ENCODE measurements around the gene ADCY2. TPM values are rescaled to one million over a fixed set of nuclear protein-coding genes. Genes with fewer than 3 reads are reported as not detected.

The ADCY2 gene
- total RNA-seq, 1 experiment from 2014 or later: not detected

DNA sequence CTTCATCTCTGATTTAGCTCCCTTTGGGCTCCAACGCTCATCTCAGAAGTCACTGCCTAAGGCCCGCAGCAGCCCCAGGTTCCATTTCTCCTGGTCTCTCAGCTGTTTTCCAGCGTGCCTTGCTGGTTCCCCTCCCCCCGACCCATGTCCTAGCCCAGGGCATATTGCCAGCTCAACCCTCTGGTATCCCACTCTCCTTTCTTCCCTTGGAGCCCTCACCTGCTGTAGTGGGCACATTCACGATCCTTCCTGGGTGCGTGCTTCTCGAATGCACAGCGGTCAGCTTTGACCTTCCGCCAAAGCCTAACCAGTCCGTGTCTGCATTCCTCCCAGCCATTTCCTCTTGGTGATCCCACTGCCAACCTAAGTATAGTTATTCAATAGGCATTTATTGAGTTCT lies 418.9 kb downstream of the ADCY2 start:
- BruUV-seq (replicated peaks): no TSS peak
- intact Hi-C loops (cut with micrococcal nuclease; ENCODE audit: unreplicated experiment): loop anchor here (10.0 kb wide), 1 partner anchor 200 kb away; no protein-coding TSS in a partner anchor
- ChIA-PET POLR2A (no interaction called here), CTCF (no interaction called here)
- Mint-ChIP-seq H3K36me3 (ENCODE audit: insufficient read depth, unreplicated experiment) (no peaks in the 10 kb centered on the region), H3K4me1 (ENCODE audit: low read depth, unreplicated experiment) (no peaks in the 10 kb centered on the region), H3K9me3 (ENCODE audit: unreplicated experiment) (no peaks in the 10 kb centered on the region), H3K27me3 (ENCODE audit: insufficient read depth, unreplicated experiment) (peaks cover 22% of the 10 kb centered on the region), H3K27ac (ENCODE audit: unreplicated experiment) (no peak overlapping the region), H3K4me3 (ENCODE audit: unreplicated experiment) (no peak overlapping the region)
- H3K9me3 ChIP-seq: no peaks in the 10 kb centered on the region
- H3K36me3 ChIP-seq (ENCODE audit: control insufficient read depth, insufficient read depth, low read length): no peaks in the 10 kb centered on the region
- no peaks in the 10 kb centered on the region for H3K4me1 ChIP-seq
- TF ChIP-seq, protein P1, sequence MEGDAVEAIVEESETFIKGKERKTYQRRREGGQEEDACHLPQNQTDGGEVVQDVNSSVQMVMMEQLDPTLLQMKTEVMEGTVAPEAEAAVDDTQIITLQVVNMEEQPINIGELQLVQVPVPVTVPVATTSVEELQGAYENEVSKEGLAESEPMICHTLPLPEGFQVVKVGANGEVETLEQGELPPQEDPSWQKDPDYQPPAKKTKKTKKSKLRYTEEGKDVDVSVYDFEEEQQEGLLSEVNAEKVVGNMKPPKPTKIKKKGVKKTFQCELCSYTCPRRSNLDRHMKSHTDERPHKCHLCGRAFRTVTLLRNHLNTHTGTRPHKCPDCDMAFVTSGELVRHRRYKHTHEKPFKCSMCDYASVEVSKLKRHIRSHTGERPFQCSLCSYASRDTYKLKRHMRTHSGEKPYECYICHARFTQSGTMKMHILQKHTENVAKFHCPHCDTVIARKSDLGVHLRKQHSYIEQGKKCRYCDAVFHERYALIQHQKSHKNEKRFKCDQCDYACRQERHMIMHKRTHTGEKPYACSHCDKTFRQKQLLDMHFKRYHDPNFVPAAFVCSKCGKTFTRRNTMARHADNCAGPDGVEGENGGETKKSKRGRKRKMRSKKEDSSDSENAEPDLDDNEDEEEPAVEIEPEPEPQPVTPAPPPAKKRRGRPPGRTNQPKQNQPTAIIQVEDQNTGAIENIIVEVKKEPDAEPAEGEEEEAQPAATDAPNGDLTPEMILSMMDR (IDR thresholded peaks at IDR 0.05; ENCODE audit: insufficient read depth in 1 of 2, low read depth in 1 of 2, low read length in 1 of 2, severe bottlenecking in 1 of 2, unreplicated experiment in 1 of 2): no peak
- no peak overlapping the region for H3K4me3 ChIP-seq (ENCODE audit: low read depth, low read length)
- no peaks in the 10 kb centered on the region; the same call in 1 of the 2 replicates for H3K27me3 ChIP-seq (replicated peaks; ENCODE audit: control insufficient read depth, insufficient read depth, low read length)
- no peak for DNase-seq

DNA sequence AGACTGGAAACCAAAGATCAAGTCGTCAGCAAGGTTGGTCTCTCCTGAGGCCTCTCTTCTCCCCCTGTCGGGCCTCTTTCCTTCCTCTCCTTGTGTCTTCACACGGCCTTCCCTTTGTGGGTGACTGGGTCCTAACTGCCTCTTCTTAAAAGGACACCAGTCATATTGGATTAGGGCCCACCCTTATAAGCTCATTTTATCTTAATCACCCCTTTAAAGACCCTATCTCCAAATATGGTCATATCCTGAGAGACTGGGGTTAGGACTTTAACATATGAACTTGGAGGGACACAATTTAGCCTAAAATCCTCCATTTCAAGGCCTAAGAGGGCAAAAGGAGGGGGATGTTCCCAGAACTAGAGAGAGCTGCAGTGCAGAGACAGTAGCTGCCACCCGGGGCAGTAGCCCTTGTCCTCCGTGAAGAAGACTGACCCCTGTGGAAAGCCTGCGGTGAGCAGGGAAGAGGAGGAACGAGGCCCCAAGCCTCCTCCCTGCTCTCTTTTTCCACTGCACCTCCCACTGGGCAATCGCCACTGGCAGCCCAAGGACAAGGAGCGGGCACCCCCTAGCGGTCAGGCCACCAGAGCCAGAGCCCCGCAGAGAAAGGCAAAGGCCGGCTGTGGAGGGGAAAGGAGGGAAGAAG lies 420.1 kb downstream of the ADCY2 start:
- Histone ChIP-seq H3K27me3 (replicated peaks; ENCODE audit: control insufficient read depth, insufficient read depth, low read length) (no peaks in the 10 kb centered on the region; the same call in 1 of the 2 replicates), H3K36me3 (ENCODE audit: control insufficient read depth, insufficient read depth, low read length) (no peaks in the 10 kb centered on the region), H3K4me1 (no peaks in the 10 kb centered on the region), H3K9me3 (no peaks in the 10 kb centered on the region), H3K4me3 (ENCODE audit: low read depth, low read length) (no peak overlapping the region)
- BruUV-seq (replicated peaks): no TSS peak
- CTCF ChIA-PET: interaction anchor here (1.2 kb wide), 1 partner anchor 62 kb away, joined by 5 read pairs; no protein-coding TSS in a partner anchor
- no peaks in the 10 kb centered on the region for H3K9me3 Mint-ChIP-seq (ENCODE audit: unreplicated experiment)
- intact Hi-C loops (cut with micrococcal nuclease; ENCODE audit: unreplicated experiment): loop anchor here (1.0 to 10.0 kb wide), 3 partner anchors 35 to 555 kb away; partner anchors contain the start of gene CFAP90
- no peak overlapping the region for H3K4me3 Mint-ChIP-seq (ENCODE audit: unreplicated experiment)
- TF ChIP-seq, protein P1 (IDR thresholded peaks at IDR 0.05; ENCODE audit: insufficient read depth in 1 of 2, low read depth in 1 of 2, low read length in 1 of 2, severe bottlenecking in 1 of 2, unreplicated experiment in 1 of 2): peak; percentile 77 to 91
- no peak overlapping the region for H3K27ac Mint-ChIP-seq (ENCODE audit: unreplicated experiment)
- H3K36me3 Mint-ChIP-seq (ENCODE audit: insufficient read depth, unreplicated experiment): no peaks in the 10 kb centered on the region
- peaks cover 24% of the 10 kb centered on the region for H3K27me3 Mint-ChIP-seq (ENCODE audit: insufficient read depth, unreplicated experiment)
- POLR2A ChIA-PET: no interaction called here
- no peaks in the 10 kb centered on the region for H3K4me1 Mint-ChIP-seq (ENCODE audit: low read depth, unreplicated experiment)
- DNase-seq: peak; percentile 72 to 83

DNA sequence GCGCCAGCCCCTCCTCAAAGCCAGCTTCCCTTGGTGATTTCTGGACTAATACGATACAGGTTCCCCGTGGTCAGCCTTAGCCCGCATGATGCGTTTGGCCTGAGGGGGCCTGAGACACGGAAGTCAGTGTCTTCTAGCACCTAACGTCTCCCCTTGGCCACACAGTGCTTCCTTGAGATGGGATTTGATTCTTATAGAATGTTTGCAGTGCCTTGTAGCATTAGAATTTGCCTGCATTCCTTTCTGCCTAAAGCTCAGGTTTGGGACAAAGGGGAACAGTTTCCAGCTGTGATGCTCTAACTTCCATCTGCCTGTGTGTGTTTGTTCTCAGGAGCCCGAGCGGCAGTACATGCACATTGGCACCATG lies 420.6 kb downstream of the ADCY2 start:
- H3K4me1 Mint-ChIP-seq (ENCODE audit: low read depth, unreplicated experiment): no peaks in the 10 kb centered on the region
- no peak for DNase-seq
- ChIA-PET POLR2A (no interaction called here), CTCF (interaction anchor here (1.2 kb wide), 1 partner anchor 62 kb away, joined by 5 read pairs; no protein-coding TSS in a partner anchor)
- Histone ChIP-seq H3K4me3 (ENCODE audit: low read depth, low read length) (no peak overlapping the region), H3K36me3 (ENCODE audit: control insufficient read depth, insufficient read depth, low read length) (no peaks in the 10 kb centered on the region), H3K9me3 (no peaks in the 10 kb centered on the region), H3K27me3 (replicated peaks; ENCODE audit: control insufficient read depth, insufficient read depth, low read length) (no peaks in the 10 kb centered on the region; the same call in 1 of the 2 replicates), H3K4me1 (no peaks in the 10 kb centered on the region)
- peaks cover 26% of the 10 kb centered on the region for H3K27me3 Mint-ChIP-seq (ENCODE audit: insufficient read depth, unreplicated experiment)
- BruUV-seq (replicated peaks): no TSS peak
- no peak overlapping the region for H3K4me3 Mint-ChIP-seq (ENCODE audit: unreplicated experiment)
- no peaks in the 10 kb centered on the region for H3K36me3 Mint-ChIP-seq (ENCODE audit: insufficient read depth, unreplicated experiment)
- H3K9me3 Mint-ChIP-seq (ENCODE audit: unreplicated experiment): no peaks in the 10 kb centered on the region
- H3K27ac Mint-ChIP-seq (ENCODE audit: unreplicated experiment): no peak overlapping the region
- intact Hi-C loops (cut with micrococcal nuclease; ENCODE audit: unreplicated experiment): loop anchor here (1.0 to 10.0 kb wide), 3 partner anchors 34 to 555 kb away; partner anchors contain the start of gene CFAP90
- TF ChIP-seq, protein P1 (IDR thresholded peaks at IDR 0.05; ENCODE audit: insufficient read depth in 1 of 2, low read depth in 1 of 2, low read length in 1 of 2, severe bottlenecking in 1 of 2, unreplicated experiment in 1 of 2): no peak

Data from Caco-2 (cell line).